ENCODE measurements around the gene DCBLD2. TPM values are rescaled to one million over a fixed set of nuclear protein-coding genes. Genes with fewer than 3 reads are reported as not detected.

Gene DCBLD2
- polyA plus RNA-seq, 1 of the 3 experiments (the other 2 are of a cell fraction) = 159 TPM

- TF ChIP-seq USF2 (IDR thresholded peaks at IDR 0.05; ENCODE audit: borderline replicate concordance, low read depth, low read length) (no peak), JUND (IDR thresholded peaks at IDR 0.05) (no peak), EP300 (IDR thresholded peaks at IDR 0.05; ENCODE audit: borderline replicate concordance in 1 of 2, low read depth in 1 of 2, low read length in 1 of 2) (no peak), ZBTB33 (IDR thresholded peaks at IDR 0.05; ENCODE audit: borderline replicate concordance, low read depth) (no peak), PBX3 (IDR thresholded peaks at IDR 0.05) (no peak), FOSL2 (IDR thresholded peaks at IDR 0.05; ENCODE audit: borderline replicate concordance, low read depth) (no peak), TAF1 (IDR thresholded peaks at IDR 0.05; ENCODE audit: borderline replicate concordance, low read depth, low read length) (no peak), GATA2 (CRISPR knock-in tag; IDR thresholded peaks at IDR 0.05) (no peak)
Observed at GRCh38 chr3:98903099-98903498, 1.6 kb upstream of the DCBLD2 start (continued).

- peaks cover 0 to 31% of the 10 kb centered on the region in 2 experiments for H3K36me3 ChIP-seq (replicated peaks in 1 of 2; ENCODE audit: control insufficient read depth in 1 of 2, insufficient read depth in 2 of 2, low read length in 1 of 2)
- TF ChIP-seq CHD2 (IDR thresholded peaks at IDR 0.05; ENCODE audit: low read length, partially characterized antibody) (no peak), IRF3 (IDR thresholded peaks at IDR 0.05; ENCODE audit: low read depth, low read length) (no peak), GATA2 (CRISPR knock-in tag; IDR thresholded peaks at IDR 0.05) (0 out of 2 replicates have a peak, but pooled peaks have one; percentile 6), REST (IDR thresholded peaks at IDR 0.05; ENCODE audit: low read depth, low read length) (no peak), ZBTB33 (IDR thresholded peaks at IDR 0.05; ENCODE audit: borderline replicate concordance, low read depth) (no peak), NFIC (IDR thresholded peaks at IDR 0.05; ENCODE audit: borderline replicate concordance) (no peak), EP300 (IDR thresholded peaks at IDR 0.05; ENCODE audit: borderline replicate concordance in 1 of 2, low read depth in 1 of 2, low read length in 1 of 2) (no peak), POLR2AphosphoS5 (IDR thresholded peaks at IDR 0.05; ENCODE audit: low read depth, low read length) (no peak), MAX (IDR thresholded peaks at IDR 0.05; ENCODE audit: low read depth) (no peak)
- DNase-seq = peak; percentile 14
- H2AFZ ChIP-seq (ENCODE audit: low read depth) = peak overlapping the region; percentile 50; the same call in 1 of the 2 replicates
- peaks cover 4 to 5% of the 10 kb centered on the region in 2 experiments for H3K4me1 ChIP-seq (ENCODE audit: control insufficient read depth in 1 of 2, insufficient read depth in 2 of 2, low read depth in 1 of 2, low read length in 1 of 2)
- H3K4me3 ChIP-seq (ENCODE audit: low read depth in 2 of 2, low read length in 1 of 2) = peak overlapping the region; percentile 77 to 88
- peak overlapping the region; percentile 89 to 94 for H3K27ac ChIP-seq (ENCODE audit: low read depth in 2 of 2, low read length in 1 of 2)
- peaks cover 37% of the 10 kb centered on the region for H3F3A ChIP-seq (replicated peaks; ENCODE audit: insufficient read depth)
- H3K79me2 ChIP-seq (ENCODE audit: insufficient read depth) = peaks cover 79% of the 10 kb centered on the region
- H3K9me3 ChIP-seq = no peaks in the 10 kb centered on the region
- 24% methylated on average over 4 of the region's 4 CpGs for WGBS (ENCODE audit: low lambda C conversion rate)
- peak overlapping the region; percentile 81 for H3K9ac ChIP-seq
- peaks cover 35% of the 10 kb centered on the region for H4K20me1 ChIP-seq (ENCODE audit: insufficient read depth)
- ChIA-PET CTCF (interaction anchor here (1.5 kb wide), 1 partner anchor 91 kb away, joined by 4 read pairs; no protein-coding TSS in a partner anchor), POLR2A (interaction anchor here (0.6 to 1.8 kb wide), 7 partner anchors 10 to 309 kb away, joined by 3 to 5 read pairs (median 3); partner anchors contain the start of gene CPOX)
- H3K9me2 ChIP-seq = no peaks in the 10 kb centered on the region
- H3K27me3 ChIP-seq (ENCODE audit: insufficient read depth) = no peaks in the 10 kb centered on the region
- peak overlapping the region; percentile 91 for H3K4me2 ChIP-seq
Observed at GRCh38 chr3:98902351-98902740, 851 bp upstream of the DCBLD2 start.
